ENCODE results near the gene TCF12. TPM values are rescaled to one million over a fixed set of nuclear protein-coding genes. Genes with fewer than 3 reads are reported as not detected.

Gene TCF12
- total and polyA plus RNA-seq, 5 experiments from 2014 or later: 43.2 to 77.3 (median 54.3) TPM

- no peaks in the 10 kb centered on the region for H3K9me3 Mint-ChIP-seq
- DNase-seq: no peak
- POLR2A ChIA-PET: no interaction called here
- H3K27ac Mint-ChIP-seq: no peak overlapping the region
- no peak overlapping the region for H3K4me3 Mint-ChIP-seq
- H3K4me1 Mint-ChIP-seq: no peaks in the 10 kb centered on the region
- H3K36me3 Mint-ChIP-seq: no peaks in the 10 kb centered on the region
- no peak for ATAC-seq
- H3K27me3 Mint-ChIP-seq: peaks cover 2 to 13% (median 10%) of the 10 kb centered on the region in 5 donors
Measured at GRCh38 chr15:57337868-57338411, 419.5 kb downstream of the TCF12 start.

DNA sequence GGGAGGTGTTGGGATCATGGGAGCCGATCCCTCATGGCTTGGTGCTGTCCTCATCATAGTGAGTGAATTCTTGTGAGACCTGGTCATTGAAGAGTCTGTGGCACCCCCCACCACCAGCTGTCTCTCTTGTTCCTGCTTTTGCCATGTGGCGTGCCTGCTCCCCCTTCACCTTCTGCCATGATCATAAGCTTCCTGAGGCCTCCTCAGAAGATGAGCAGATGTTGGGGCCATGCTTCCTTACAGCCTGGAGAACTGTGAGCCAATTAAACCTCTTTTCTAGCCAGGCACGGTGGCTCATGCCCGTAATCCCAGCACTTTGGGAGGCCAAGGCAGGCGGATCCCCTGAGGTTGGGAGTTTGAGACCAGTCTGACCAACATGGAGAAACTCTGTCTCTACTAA, 420.9 kb downstream of the TCF12 start:
- Mint-ChIP-seq H3K4me1 (no peaks in the 10 kb centered on the region), H3K36me3 (no peaks in the 10 kb centered on the region), H3K4me3 (no peak overlapping the region), H3K27ac (peak overlapping the region in 1 of 10 donors; percentile 18), H3K9me3 (no peaks in the 10 kb centered on the region), H3K27me3 (peaks cover 2 to 11% (median 9%) of the 10 kb centered on the region in 5 donors)
- DNase-seq (no peak), ATAC-seq (no peak)
- POLR2A ChIA-PET: interaction anchor here (0.6 kb wide), 1 partner anchor 576 kb away, joined by 6 read pairs; no protein-coding TSS in a partner anchor

Other genes with a start within 250 kb of the TCF12 start
- gene ZNF280D, start 185.1 kb upstream of the TCF12 start, total RNA-seq: 10 to 100 TPM; 46.6 to 51.1 TPM
- 10 to 100 TPM; 10.6 to 14.4 (median 11.0) TPM for gene ZNF280D, start 185.1 kb upstream of the TCF12 start, polyA plus RNA-seq